OCI-LY3 (cell line): ENCODE results near the gene MAP1LC3B2.

Experiments
- H2AFZ ChIP-seq: fragments of 200-600, 300-600 bp; shearing (Covaris generic); 2 replicates; pipeline ENCODE4 v1.6.0; 2014; ENCODE audit warnings: antibody characterized with exemption, low read depth, low read length
- H3K27ac ChIP-seq: fragments of 200-600, 300-600 bp; sonication (generic); 2 replicates; pipeline ENCODE4 v1.5.1; 2014; ENCODE audit warnings: mild to moderate bottlenecking, low read length, moderate library complexity, mixed read lengths
- H3K27me3 ChIP-seq: fragments of 200-600, 300-600 bp; sonication (generic); 2 replicates; pipeline ENCODE4 v1.6.1; 2014; ENCODE audit warnings: low read depth, low read length, mixed read lengths
- H3K36me3 ChIP-seq: fragments of 200-600, 300-600 bp; sonication (generic); replicated peaks from 2 replicates; pipeline ENCODE3; 2014; ENCODE audit warnings: low read depth, low read length, mixed read lengths
- H3K4me1 ChIP-seq: fragments of 300-600, 200-600 bp; sonication (generic); 2 replicates; pipeline ENCODE4 v1.6.1; 2014; ENCODE audit warnings: low read length, mixed read lengths
- H3K4me2 ChIP-seq: fragments of 200-600, 300-600 bp; sonication (generic); 2 replicates; pipeline ENCODE4 v1.6.1; 2014; ENCODE audit warnings: low read length, mixed read lengths
- H3K4me3 ChIP-seq: fragments of 300-600, 200-600 bp; sonication (generic); 2 replicates; pipeline ENCODE4 v1.5.1; 2014; ENCODE audit warnings: antibody characterized with exemption, mild to moderate bottlenecking, low read length, moderate library complexity
- H3K79me2 ChIP-seq: fragments of 300-600, 200-600 bp; shearing (Covaris generic); 2 replicates; pipeline ENCODE4 v1.6.1; 2014; ENCODE audit warnings: mild to moderate bottlenecking, low read length, mixed read lengths
- H3K9ac ChIP-seq: fragments of 300-600, 200-600 bp; shearing (Covaris generic); 2 replicates; pipeline ENCODE4 v1.6.0; 2014; ENCODE audit warnings: mild to moderate bottlenecking, low read length, moderate library complexity
- H3K9me3 ChIP-seq: fragments of 200-600, 300-600 bp; shearing (Covaris generic); 2 replicates; pipeline ENCODE4 v1.6.1; 2014; ENCODE audit warnings: low read length, mixed read lengths; ENCODE audit not compliant: insufficient read depth
- H4K20me1 ChIP-seq: fragments of 200-600, 300-600 bp; sonication (generic); 2 replicates; pipeline ENCODE4 v1.6.1; 2016; ENCODE audit warnings: low read length, mixed read lengths; ENCODE audit not compliant: insufficient read depth
- CTCF ChIP-seq: fragments of 200-600, 300-600 bp; sonication (generic); IDR thresholded peaks from 2 replicates; pipeline ENCODE4 v1.5.1; 2014; ENCODE audit warnings: antibody characterized with exemption, low read length, low read depth
- EZH2phosphoT487 ChIP-seq: fragments of 200-600 bp; shearing (Covaris generic); IDR thresholded peaks from 2 replicates; pipeline ENCODE4 v1.6.1; 2018; ENCODE audit warnings: antibody characterized with exemption, mixed run types, low read depth

Gene MAP1LC3B2

GRCh38 chr12:116524964-116525379, 34.2 kb upstream of the MAP1LC3B2 start:
- Histone ChIP-seq H3K4me3 (no peak overlapping the region), H3K4me1 (no peaks in the 10 kb centered on the region), H3K4me2 (no peak overlapping the region), H3K36me3 (no peaks in the 10 kb centered on the region), H3K9me3 (no peaks in the 10 kb centered on the region), H3K79me2 (no peaks in the 10 kb centered on the region), H3K27ac (no peak overlapping the region), H3K9ac (no peak overlapping the region), H2AFZ (no peak overlapping the region), H4K20me1 (no peaks in the 10 kb centered on the region), H3K27me3 (peaks cover 34% of the 10 kb centered on the region; the same call in 1 of the 2 replicates)
- TF ChIP-seq CTCF = no peak
- TF ChIP-seq EZH2phosphoT487 = no peak

GRCh38 chr12:116525418-116526001, 33.7 kb upstream of the MAP1LC3B2 start:
- peaks cover 30% of the 10 kb centered on the region; the same call in 1 of the 2 replicates for H3K27me3 ChIP-seq
- H3K36me3 ChIP-seq = no peaks in the 10 kb centered on the region
- H3K4me1 ChIP-seq = no peaks in the 10 kb centered on the region
- no peak overlapping the region for H2AFZ ChIP-seq
- H4K20me1 ChIP-seq = no peaks in the 10 kb centered on the region
- H3K79me2 ChIP-seq = no peaks in the 10 kb centered on the region
- TF ChIP-seq CTCF (no peak), EZH2phosphoT487 (no peak)
- H3K9ac ChIP-seq = no peak overlapping the region
- H3K4me3 ChIP-seq = no peak overlapping the region
- no peak overlapping the region for H3K27ac ChIP-seq
- H3K9me3 ChIP-seq = no peaks in the 10 kb centered on the region
- no peak overlapping the region for H3K4me2 ChIP-seq

GRCh38 chr12:116528065-116528464, 31.1 kb upstream of the MAP1LC3B2 start:
- no peak overlapping the region for H3K4me3 ChIP-seq
- peaks cover 30% of the 10 kb centered on the region; the same call in 1 of the 2 replicates for H3K27me3 ChIP-seq
- H2AFZ ChIP-seq = no peak overlapping the region
- H3K9ac ChIP-seq = no peak overlapping the region
- H3K9me3 ChIP-seq = no peaks in the 10 kb centered on the region
- no peaks in the 10 kb centered on the region for H3K79me2 ChIP-seq
- H3K4me1 ChIP-seq = peaks cover 6% of the 10 kb centered on the region
- H4K20me1 ChIP-seq = no peaks in the 10 kb centered on the region
- H3K36me3 ChIP-seq = no peaks in the 10 kb centered on the region
- TF ChIP-seq EZH2phosphoT487 (no peak), CTCF (no peak)
- H3K4me2 ChIP-seq = no peak overlapping the region
- H3K27ac ChIP-seq = no peak overlapping the region

GRCh38 chr12:116528498-116528897, 30.7 kb upstream of the MAP1LC3B2 start:
- Histone ChIP-seq H4K20me1 (no peaks in the 10 kb centered on the region), H3K4me3 (no peak overlapping the region), H3K27ac (no peak overlapping the region), H2AFZ (no peak overlapping the region), H3K4me2 (no peak overlapping the region), H3K36me3 (no peaks in the 10 kb centered on the region), H3K9me3 (no peaks in the 10 kb centered on the region), H3K9ac (no peak overlapping the region), H3K79me2 (no peaks in the 10 kb centered on the region), H3K4me1 (peaks cover 6% of the 10 kb centered on the region), H3K27me3 (peaks cover 30% of the 10 kb centered on the region; the same call in 1 of the 2 replicates)
- TF ChIP-seq CTCF (no peak), EZH2phosphoT487 (no peak)
